Limb (tissue), 2 donors: ENCODE results near the gene FRMD4A.
"Not testable (repeated sequence)": the region's sequence is repeated elsewhere in the genome, so short reads cannot be mapped to it uniquely, and the experiment has no call there.

Experiments used
- DNase-seq, 2 donors: peaks; one replicate each; pipeline ENCODE4 v3.0.0-alpha.2; 2016; ENCODE audit errors: extremely low spot score in 2 of 2

FRMD4A gene

GRCh38 chr10:14151571-14151970, 179.2 kb downstream of the FRMD4A start:
- DNase-seq = no peak

DNA sequence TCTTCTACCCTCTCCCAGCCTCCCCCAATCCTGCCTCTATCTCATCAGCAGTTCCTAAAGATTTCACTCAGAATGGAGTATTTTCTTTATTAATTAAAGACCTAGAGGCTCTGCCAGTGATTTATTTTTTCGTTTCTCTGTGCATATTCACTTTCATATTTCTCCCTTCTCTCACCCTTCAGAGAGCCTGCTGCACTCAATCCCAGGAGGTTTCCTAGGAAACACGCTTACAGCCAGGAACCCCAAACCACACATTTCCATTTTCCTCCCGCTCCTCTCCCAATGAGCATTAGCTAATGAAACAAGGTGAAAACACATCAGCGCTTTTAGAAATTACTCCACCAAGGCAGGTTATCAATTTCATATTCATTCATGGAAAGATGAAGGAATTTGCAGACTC, 180.2 kb downstream of the FRMD4A start:
- no peak for DNase-seq

GRCh38 chr10:14146501-14146900, 184.2 kb downstream of the FRMD4A start:
- DNase-seq = no peak

DNA sequence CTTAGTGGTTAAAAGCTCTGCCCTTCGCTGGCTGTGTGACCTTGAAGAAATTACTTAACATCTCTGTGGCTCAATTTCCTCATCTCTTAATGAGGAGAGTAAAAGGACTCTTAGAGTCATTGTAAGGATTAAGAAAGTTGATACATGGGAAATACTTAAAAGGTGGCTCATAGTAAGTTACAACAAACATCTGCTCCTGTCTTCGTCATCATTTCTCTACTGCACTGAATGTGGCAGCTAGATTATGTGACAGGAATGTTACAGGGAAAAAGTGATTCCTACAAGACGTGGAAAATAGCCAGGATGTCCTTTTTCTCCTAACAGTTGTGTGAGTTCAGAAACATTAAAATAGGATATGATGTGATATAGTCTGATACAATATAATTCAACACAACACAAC, 184.7 kb downstream of the FRMD4A start:
- no peak for DNase-seq

GRCh38 chr10:14144451-14144850, 186.3 kb downstream of the FRMD4A start:
- no peak for DNase-seq

DNA sequence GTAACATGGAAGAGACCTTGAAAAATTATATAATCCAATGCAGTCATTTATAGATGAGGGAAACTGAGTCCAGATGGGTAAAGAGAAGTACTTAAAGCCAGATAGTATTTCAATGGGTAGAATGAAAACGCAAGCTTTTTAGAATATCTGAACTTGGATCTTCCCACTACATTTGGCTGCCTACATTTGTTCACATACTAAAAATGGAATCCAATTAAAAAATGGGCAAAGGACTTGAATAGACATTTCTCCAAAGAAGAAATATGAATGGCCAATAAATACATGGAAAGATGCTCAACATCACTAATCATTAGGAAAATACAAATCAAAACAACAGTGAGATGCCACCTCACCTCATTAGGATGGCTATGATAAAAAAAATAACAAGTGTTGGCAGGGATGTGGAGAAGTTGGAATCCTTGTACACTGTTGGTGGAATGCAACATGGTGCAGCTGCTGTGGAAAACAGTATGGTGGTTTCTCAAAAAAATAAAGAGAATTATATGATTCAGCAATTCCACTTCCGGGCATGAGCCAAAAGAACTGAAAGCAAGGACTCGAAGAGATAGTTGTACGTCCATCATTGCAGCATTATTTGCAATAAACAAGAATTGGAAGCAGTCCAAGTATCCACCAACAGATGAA, 188.0 kb downstream of the FRMD4A start:
- DNase-seq = no peak

DNA sequence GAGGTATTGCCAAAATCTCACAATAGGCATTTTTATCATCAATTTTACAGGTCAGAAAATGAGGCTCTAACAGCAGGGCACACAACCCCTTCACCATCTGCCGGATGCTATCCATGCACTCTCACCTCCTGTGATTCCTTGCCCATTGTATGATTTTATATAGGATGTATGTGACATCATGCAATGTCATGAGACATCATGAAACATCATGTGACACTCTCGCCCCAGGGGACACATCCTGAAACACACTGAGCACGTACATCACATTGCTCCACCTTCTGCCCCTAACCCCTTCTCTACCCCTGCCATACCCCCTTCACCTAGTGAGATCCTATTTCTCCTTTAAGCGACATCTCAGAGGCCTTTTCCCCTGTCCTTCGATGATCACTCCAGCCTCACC, 189.4 kb downstream of the FRMD4A start:
- DNase-seq = no peak

DNA sequence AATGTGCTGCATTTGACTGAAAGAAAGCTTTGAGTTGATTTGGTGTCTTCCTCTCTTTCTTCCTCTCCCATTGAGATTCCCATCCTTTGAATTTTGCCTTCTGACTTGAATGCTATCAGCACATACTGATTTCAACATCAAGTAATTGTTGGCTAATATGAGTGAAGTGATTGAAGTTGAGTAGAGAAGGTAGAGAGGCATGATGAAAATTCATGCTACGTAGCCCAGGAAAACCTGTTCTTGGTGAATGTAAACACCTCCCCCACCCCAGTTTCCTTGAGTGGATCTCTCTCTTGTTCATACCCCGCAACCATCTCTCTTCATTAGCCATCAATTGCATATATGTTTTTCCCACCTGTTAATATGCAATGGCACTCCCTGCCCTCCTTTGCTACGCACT, 193.3 kb downstream of the FRMD4A start:
- no peak for DNase-seq

DNA sequence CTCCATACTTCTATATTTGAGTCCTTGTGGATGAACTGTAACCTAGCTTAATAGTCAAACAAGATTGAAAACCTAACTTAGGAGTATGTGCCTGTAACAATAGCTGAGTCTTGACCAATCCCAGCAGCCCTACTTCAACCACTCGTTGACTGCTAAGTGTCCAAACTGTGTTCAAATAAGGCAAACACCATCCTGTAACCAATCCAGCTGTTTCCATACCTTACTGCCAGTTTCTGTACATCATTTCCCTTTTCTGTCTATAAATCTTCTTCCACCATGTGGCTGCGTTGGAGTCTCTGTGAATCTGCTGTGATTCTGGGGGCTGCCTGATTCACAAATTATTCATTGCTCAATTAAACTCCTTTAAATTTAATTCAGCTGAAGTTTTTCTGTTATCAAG, 195.5 kb downstream of the FRMD4A start:
- not testable (repeated sequence) for DNase-seq

DNA sequence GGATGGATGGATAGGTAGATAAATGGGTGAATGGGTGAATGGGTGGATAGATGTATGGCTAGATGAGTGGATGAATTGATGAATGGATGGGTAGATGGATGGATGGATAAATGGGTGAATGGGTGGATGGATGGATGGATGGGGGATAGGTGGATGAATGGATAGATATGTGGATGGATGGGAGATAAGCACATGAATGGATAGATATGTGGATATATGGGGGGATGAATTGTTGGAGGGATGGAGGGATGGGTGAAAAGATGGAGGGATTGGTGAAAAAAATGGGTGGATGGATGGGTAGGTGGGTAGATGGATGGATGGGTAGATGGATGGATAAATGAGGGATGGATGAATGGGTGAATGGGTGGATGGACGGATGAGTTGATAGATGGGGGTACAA, 196.4 kb downstream of the FRMD4A start:
- DNase-seq = no peak

DNA sequence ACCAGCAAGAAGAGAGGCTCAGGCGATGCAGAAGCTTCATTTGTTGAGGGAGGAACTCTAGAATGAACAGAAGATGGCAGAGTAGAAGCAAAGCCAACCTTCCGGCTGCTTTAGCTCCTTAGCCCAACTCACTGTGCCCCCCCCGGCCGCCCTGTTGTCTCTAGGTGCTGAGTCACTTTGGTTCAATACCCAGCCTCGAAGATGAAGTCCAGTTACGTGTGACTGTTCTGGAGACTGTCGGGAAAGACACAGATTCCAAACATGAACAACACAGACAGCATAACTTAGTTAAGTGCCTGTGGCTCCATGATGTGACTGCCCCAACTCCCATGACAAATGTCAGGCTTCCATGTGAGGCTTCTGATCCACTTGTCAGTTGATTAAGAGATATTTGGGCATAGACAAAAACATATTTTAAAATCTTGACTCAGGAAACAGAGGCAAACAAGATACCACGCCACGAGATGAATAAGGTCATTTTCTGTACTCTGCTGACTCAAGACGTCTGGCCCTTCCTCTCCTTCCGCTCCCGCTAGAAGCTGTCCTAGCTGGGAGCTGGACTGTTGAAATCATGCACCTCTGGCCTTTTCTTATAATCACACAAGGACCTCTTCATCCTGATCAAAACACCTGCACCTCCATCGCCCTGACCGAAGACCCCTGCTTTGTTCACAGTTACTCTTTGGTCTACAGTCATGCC, 199.3 kb downstream of the FRMD4A start:
- no peak for DNase-seq

- DNase-seq = no peak
Observed at GRCh38 chr10:14129770-14130169, 201.0 kb downstream of the FRMD4A start.

- DNase-seq = no peak
Observed at GRCh38 chr10:14128519-14128918, 202.2 kb downstream of the FRMD4A start.

DNA sequence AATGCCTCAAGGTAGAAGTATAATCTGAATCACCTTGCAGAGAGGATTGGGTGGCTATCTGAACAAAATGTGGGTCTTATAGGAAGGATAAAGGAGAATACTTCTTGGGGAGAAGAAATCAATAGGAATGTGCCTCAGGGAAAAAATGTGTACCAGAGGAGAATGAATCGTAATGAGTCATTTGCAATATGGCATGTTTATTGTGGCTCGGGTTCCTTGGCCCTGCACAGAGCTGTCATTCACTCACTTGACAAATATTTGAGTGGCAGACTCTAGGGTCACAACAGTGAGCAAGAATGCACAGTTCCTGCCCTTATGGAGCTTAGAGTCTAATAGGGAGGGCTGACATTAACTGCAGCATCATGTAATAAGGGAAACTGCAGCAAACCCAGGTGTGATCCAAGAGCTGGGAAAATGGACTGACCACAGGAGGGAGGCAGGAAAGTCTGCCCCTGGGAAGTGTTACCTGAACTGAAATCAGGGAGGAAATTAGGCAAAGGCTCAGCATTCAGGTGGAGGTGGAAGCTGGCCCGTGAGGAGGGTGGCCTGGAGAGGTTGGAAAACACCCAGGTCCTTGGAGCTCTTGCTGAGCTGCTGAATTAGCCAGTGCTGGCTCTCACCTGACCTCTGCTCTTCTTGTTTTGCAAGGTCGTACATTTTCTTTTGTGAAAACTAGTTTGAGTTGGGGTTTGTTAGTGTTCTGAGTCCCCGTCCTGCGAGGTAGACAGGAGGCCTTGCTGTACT, 203.9 kb downstream of the FRMD4A start:
- no peak for DNase-seq

DNA sequence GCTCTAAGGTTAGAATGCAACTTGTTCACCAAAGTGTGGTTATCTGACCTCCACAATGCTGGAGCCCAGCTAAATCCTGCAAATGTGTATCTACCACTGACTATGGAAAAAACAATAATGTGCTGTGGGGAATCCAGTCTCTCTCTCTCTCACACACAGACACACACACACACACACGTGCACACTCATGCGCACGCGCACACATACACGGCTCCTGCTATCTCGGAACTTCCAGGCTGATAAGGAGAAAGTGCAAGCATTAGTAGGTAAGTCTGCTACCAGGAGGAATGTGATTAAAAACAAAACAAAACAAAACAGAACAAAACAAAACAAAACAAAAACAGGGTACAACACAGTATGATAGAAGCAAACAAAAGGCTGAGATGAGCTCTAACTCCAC, 205.2 kb downstream of the FRMD4A start:
- no peak for DNase-seq

DNA sequence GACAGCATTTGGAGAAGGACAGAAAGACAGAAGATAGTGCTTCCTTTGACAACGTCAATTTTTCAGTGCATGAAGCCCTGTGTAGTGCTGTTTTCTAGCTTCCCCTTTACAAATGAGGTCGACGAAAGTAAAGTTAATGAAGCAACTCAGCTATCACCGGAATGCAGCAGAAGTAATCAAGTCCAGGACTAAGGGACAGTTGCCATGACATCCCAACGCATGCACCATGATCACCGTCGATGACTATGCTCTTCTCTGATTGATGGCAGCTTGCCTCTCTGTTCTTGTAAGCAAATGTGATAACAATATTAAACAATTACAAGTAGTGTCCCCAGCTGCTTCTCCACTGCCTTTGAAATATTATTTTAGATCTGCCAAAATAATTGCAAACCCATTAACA, 205.8 kb downstream of the FRMD4A start:
- DNase-seq = no peak

GRCh38 chr10:14123139-14123538, 207.6 kb downstream of the FRMD4A start:
- DNase-seq = no peak

- no peak for DNase-seq
Observed at GRCh38 chr10:14120812-14121211, 209.9 kb downstream of the FRMD4A start.

- no peak for DNase-seq
Observed at GRCh38 chr10:14118953-14119352, 211.8 kb downstream of the FRMD4A start.

DNA sequence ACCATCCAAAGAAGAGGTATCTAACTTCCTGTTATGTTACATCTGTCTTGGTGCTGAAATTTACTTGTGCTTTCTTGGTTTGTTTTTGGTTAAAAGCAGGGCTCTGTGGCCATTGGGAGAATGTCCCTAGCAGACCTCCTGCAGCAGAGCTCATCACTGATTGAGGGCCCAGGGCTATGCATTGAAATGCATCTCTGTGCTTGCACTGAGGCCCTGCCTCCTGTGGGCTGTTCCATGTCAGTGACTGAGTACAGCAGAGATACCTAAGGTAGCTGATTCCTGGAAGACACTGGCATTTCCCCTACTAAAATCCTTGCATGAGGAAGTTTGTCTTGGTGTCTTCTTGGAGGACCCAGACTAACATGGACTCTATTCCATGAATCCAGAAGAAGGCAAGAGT, 213.9 kb downstream of the FRMD4A start:
- peak in 1 of 2 donors; percentile 0 for DNase-seq

DNA sequence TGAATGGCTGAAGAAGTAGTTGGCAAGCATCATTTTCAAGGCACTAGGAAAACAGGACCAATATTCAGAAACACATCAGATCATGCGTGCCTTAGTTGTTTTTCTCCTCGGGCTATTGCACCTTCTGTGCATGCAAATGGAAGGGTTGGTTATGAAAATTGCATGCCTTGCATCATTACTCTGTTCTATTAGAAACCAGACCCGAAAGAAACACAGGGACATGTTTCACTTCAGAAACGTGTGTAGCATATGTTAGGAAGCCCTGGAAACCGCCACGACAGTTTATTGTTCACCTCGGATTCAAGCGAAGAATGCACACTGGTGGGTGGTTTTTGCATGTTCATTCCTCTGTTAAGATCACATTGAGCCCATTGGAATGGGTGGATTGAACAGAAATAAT, 214.7 kb downstream of the FRMD4A start:
- DNase-seq = peak in 1 of 2 donors; percentile 18

GRCh38 chr10:14114791-14115190, 215.9 kb downstream of the FRMD4A start:
- peak in 1 of 2 donors; percentile 10 for DNase-seq

- DNase-seq = no peak
Observed at GRCh38 chr10:14112056-14112455, 218.7 kb downstream of the FRMD4A start.
